Smooth muscle cell (in vitro differentiated cells): ENCODE results near the gene SIK3. TPM values are rescaled to one million over a fixed set of nuclear protein-coding genes. Genes with fewer than 3 reads are reported as not detected.

ENCODE experiments used
- DNase-seq: peaks from one replicate; lab custom pipeline; 2025; ENCODE audit not compliant: unreplicated experiment; lab: John Stamatoyannopoulos, UW
- H2AFZ ChIP-seq: fragments of 200-600 bp; sonication (generic); 2 replicates; pipeline ENCODE4 v1.6.0; 2016; ENCODE audit warnings: antibody characterized with exemption, low read depth, mild to moderate bottlenecking
- H3F3A ChIP-seq: fragments of 200-600 bp; sonication (generic); 2 replicates; pipeline ENCODE4 v1.6.0; 2017; ENCODE audit warnings: antibody characterized with exemption, low read depth
- H3K27ac ChIP-seq: fragments of 200-600 bp; sonication (generic); 2 replicates; pipeline ENCODE4 v1.5.1; 2016; ENCODE audit warnings: low read depth, mild to moderate bottlenecking
- H3K27me3 ChIP-seq: fragments of 200-600 bp; sonication (generic); 2 replicates; pipeline ENCODE4 v1.6.1; 2016; ENCODE audit warnings: low read depth, mild to moderate bottlenecking
- H3K36me3 ChIP-seq: fragments of 200-600 bp; sonication (generic); 2 replicates; pipeline ENCODE4 v1.5.1; 2016; ENCODE audit warnings: low read depth
- H3K4me1 ChIP-seq: fragments of 200-600 bp; sonication (generic); 2 replicates; pipeline ENCODE4 v1.5.1; 2016; ENCODE audit warnings: low read depth
- H3K4me2 ChIP-seq: fragments of 200-600 bp; sonication (generic); 2 replicates; pipeline ENCODE4 v1.6.0; 2016; ENCODE audit warnings: mild to moderate bottlenecking
- H3K4me3 ChIP-seq: fragments of 200-600 bp; sonication (generic); 2 replicates; pipeline ENCODE4 v1.5.1; 2016; ENCODE audit warnings: mild to moderate bottlenecking
- H3K79me2 ChIP-seq: fragments of 200-600 bp; sonication (generic); 2 replicates; pipeline ENCODE4 v1.6.0; 2016; ENCODE audit warnings: low read depth, mild to moderate bottlenecking
- H3K9ac ChIP-seq: fragments of 200-600 bp; sonication (generic); 2 replicates; pipeline ENCODE4 v1.6.0; 2016; ENCODE audit warnings: low read depth
- H3K9me3 ChIP-seq: fragments of 200-600 bp; sonication (generic); replicated peaks from 2 replicates; pipeline ENCODE4 v1.5.1; 2016; ENCODE audit warnings: low read depth
- H4K20me1 ChIP-seq: fragments of 200-600 bp; sonication (generic); 2 replicates; pipeline ENCODE4 v1.6.0; 2016; ENCODE audit warnings: low read depth
- WGBS: methylation state at CpG from one replicate; pipeline ENCODE4 v1.1.7; 2016; ENCODE audit warnings: low lambda C conversion rate; 5-methylcytosine and 5-hydroxymethylcytosine counted together
- polyA plus RNA-seq: library from polyadenylated mRNA; unstranded; fragments of >200 nt; fragmentation: Nextera tagmentation; extraction: Ambion mirVana; gene quantifications from 2 replicates; pipeline ENCODE4 v1.2.1, GENCODE V29; 2016
- total RNA-seq: library from RNA; depleted of rRNA; stranded (reverse); fragments of >200 nt; gene quantifications from 2 replicates; pipeline ENCODE4 v1.2.3, GENCODE V29; 2014
- TF ChIP-seq, protein P1 (sequence below): fragments of 200-600 bp; sonication (generic); IDR thresholded peaks from 2 replicates; pipeline ENCODE4 v1.5.1; 2017; ENCODE audit warnings: borderline replicate concordance, mild to moderate bottlenecking, antibody characterized with exemption; ENCODE audit not compliant: insufficient read depth, poor library complexity, severe bottlenecking

SIK3 gene
- total and polyA plus RNA-seq, 2 experiments from 2014 or later, result 11.0 to 11.9 TPM

DNA sequence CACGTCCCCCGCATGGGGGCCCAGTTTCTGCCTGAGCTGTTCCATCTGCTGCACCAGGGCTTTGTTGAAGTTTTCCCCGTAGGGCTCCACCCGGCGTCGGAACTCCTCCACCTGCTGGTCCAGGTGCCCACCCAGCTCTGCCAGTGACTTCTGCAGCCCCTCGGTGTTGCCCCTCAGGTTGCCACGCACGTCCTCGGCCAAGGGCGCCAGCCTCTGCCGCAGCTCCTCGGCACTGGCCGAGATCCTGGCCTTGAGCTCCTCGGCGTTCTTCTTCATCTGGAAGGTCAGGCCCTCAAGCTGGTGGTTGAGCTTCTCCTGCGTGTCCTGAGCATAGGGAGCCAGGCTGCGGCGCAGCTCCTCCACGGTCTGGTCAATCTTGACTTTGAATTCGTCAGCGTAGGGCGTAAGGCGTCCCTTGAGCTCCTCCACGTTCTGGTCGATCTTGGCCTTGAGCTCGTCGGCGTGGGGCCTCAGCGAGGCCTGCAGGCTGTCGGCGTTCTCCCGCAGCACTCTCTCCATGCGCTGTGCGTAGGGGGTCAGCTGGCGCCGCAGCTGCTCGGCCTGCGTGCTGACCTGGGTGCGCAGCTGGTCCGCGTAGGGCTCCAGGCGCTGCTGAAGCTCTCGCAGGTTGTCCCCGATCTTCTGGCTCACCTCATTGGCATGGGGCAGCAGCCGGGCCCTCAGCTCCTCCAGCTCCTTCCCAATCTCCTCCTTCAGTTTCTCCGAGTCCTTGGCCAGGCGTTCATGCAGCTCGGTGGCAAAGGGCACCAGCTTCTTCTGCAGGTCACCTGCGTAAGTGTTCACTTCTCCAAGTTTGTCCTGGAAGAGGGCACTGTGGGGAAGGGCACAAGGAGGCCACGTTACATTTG is 276.9 kb downstream of the SIK3 start:
- Histone ChIP-seq H3K27me3 (no peaks in the 10 kb centered on the region), H3K36me3 (no peaks in the 10 kb centered on the region), H4K20me1 (no peaks in the 10 kb centered on the region), H3K79me2 (no peaks in the 10 kb centered on the region), H3K4me3 (no peak overlapping the region), H3K27ac (no peak overlapping the region), H3K4me2 (no peak overlapping the region), H3K4me1 (no peaks in the 10 kb centered on the region), H2AFZ (no peak overlapping the region), H3K9me3 (no peaks in the 10 kb centered on the region), H3F3A (no peaks in the 10 kb centered on the region), H3K9ac (no peak overlapping the region)
- no peak for DNase-seq
- TF ChIP-seq, protein P1, sequence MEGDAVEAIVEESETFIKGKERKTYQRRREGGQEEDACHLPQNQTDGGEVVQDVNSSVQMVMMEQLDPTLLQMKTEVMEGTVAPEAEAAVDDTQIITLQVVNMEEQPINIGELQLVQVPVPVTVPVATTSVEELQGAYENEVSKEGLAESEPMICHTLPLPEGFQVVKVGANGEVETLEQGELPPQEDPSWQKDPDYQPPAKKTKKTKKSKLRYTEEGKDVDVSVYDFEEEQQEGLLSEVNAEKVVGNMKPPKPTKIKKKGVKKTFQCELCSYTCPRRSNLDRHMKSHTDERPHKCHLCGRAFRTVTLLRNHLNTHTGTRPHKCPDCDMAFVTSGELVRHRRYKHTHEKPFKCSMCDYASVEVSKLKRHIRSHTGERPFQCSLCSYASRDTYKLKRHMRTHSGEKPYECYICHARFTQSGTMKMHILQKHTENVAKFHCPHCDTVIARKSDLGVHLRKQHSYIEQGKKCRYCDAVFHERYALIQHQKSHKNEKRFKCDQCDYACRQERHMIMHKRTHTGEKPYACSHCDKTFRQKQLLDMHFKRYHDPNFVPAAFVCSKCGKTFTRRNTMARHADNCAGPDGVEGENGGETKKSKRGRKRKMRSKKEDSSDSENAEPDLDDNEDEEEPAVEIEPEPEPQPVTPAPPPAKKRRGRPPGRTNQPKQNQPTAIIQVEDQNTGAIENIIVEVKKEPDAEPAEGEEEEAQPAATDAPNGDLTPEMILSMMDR, result no peak
- 95% methylated on average over 51 of the region's 51 CpGs for WGBS

DNA sequence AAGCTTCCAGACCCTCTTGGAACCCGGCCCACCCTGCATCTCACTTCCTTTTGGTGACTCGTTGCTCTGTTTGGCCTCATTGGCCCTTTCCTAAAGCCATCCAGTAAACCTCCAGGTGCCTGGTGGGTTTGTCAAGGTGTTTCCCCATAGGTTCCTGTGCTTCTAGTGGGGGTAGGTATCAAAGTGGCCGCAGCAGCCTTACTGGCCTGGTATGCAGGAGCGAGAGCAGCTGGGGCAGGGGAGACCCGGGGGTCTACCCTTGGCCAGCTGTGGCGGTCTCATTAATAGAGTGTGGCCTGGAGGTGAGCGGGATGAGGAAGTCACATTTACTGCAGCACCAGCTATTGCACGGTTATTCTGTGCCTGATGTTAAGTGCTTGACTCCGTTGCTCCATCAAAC is 279.2 kb downstream of the SIK3 start:
- 90% methylated on average over 9 of the region's 9 CpGs for WGBS
- H2AFZ ChIP-seq, result no peak overlapping the region
- H3K9me3 ChIP-seq, result no peaks in the 10 kb centered on the region
- H3K79me2 ChIP-seq, result no peaks in the 10 kb centered on the region
- H3K27ac ChIP-seq, result no peak overlapping the region
- DNase-seq, result no peak
- no peak overlapping the region for H3K4me3 ChIP-seq
- TF ChIP-seq, protein P1, result no peak
- H3K4me1 ChIP-seq, result no peaks in the 10 kb centered on the region
- no peaks in the 10 kb centered on the region for H3K36me3 ChIP-seq
- no peaks in the 10 kb centered on the region for H3K27me3 ChIP-seq
- no peaks in the 10 kb centered on the region for H4K20me1 ChIP-seq
- no peak overlapping the region for H3K9ac ChIP-seq
- no peak overlapping the region for H3K4me2 ChIP-seq
- no peaks in the 10 kb centered on the region for H3F3A ChIP-seq

DNA sequence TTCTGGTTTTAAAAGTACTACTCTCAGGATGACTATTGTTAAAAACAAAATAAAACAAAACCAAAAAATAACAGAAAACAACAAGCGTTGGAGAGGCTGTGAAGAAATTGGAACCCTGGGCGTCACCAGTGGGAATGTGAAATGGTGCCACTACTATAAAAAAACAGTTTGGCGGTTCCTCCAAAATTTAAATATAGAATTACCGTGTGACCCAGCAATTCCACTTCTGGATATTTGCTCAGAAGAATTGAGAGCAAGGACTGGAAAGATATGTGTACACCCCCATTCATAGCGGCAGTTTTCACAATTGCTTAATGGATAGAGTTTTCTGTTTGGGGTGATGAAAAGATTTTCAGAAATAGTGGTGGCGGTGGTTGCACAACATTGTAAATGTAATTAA is 283.7 kb downstream of the SIK3 start:
- Histone ChIP-seq H3K9ac (no peak overlapping the region), H3K9me3 (no peaks in the 10 kb centered on the region), H3K79me2 (no peaks in the 10 kb centered on the region), H3K4me2 (no peak overlapping the region), H3K27ac (no peak overlapping the region), H3K4me1 (no peaks in the 10 kb centered on the region), H3K4me3 (no peak overlapping the region), H3K27me3 (no peaks in the 10 kb centered on the region), H3K36me3 (no peaks in the 10 kb centered on the region), H3F3A (no peaks in the 10 kb centered on the region), H2AFZ (no peak overlapping the region), H4K20me1 (no peaks in the 10 kb centered on the region)
- DNase-seq, result no peak
- TF ChIP-seq, protein P1, result no peak
- WGBS, result 85% methylated on average over 6 of the region's 6 CpGs
